HG02763 (cell line): ENCODE results near the gene UBE3A.
"Not testable (repeated sequence)": the region's sequence is repeated elsewhere in the genome, so short reads cannot be mapped to it uniquely, and the experiment has no call there.

Experiments
- ATAC-seq: cut with Tn5 transposase; IDR thresholded peaks from one replicate; pipeline ENCODE4 v1.9.1; 2021; ENCODE audit warnings: mild to moderate bottlenecking, moderate library complexity; ENCODE audit not compliant: unreplicated experiment

The UBE3A gene

GRCh38 chr15:25438601-25439368 lies at the start of gene UBE3A:
UBE3A (minus strand) TSS chr15:25439024; CDS start chr15:25409107, 29,917 bp downstream.
- ATAC-seq: peak; percentile 87

GRCh38 chr15:25487226-25487884 lies 48.5 kb upstream of the UBE3A start:
- ATAC-seq: no peak

- ATAC-seq: no peak
Observed at GRCh38 chr15:25486051-25486450, 47.2 kb upstream of the UBE3A start.

- ATAC-seq: no peak
Observed at GRCh38 chr15:25481208-25481859, 42.5 kb upstream of the UBE3A start.

GRCh38 chr15:25478313-25478712 lies 39.5 kb upstream of the UBE3A start:
- ATAC-seq: no peak

- no peak for ATAC-seq
Observed at GRCh38 chr15:25477816-25478215, 39.0 kb upstream of the UBE3A start.

GRCh38 chr15:25474251-25474650 lies 35.4 kb upstream of the UBE3A start:
- ATAC-seq: no peak

- ATAC-seq: no peak
Observed at GRCh38 chr15:25470230-25470629, 31.4 kb upstream of the UBE3A start.

- ATAC-seq: no peak
Observed at GRCh38 chr15:25469377-25469776, 30.6 kb upstream of the UBE3A start.

- ATAC-seq: no peak
Observed at GRCh38 chr15:25468611-25469010, 29.8 kb upstream of the UBE3A start.

GRCh38 chr15:25465835-25466234 lies 27.0 kb upstream of the UBE3A start:
- ATAC-seq: no peak

- no peak for ATAC-seq
Observed at GRCh38 chr15:25464784-25465183, 26.0 kb upstream of the UBE3A start.

- no peak for ATAC-seq
Observed at GRCh38 chr15:25464383-25464782, 25.6 kb upstream of the UBE3A start.

GRCh38 chr15:25456196-25456595 lies 17.4 kb upstream of the UBE3A start:
- no peak for ATAC-seq

- ATAC-seq: no peak
Observed at GRCh38 chr15:25455226-25455625, 16.4 kb upstream of the UBE3A start.

- ATAC-seq: no peak
Observed at GRCh38 chr15:25454771-25455170, 15.9 kb upstream of the UBE3A start.

GRCh38 chr15:25453246-25453645 lies 14.4 kb upstream of the UBE3A start:
- ATAC-seq: not testable (repeated sequence)

GRCh38 chr15:25451501-25451900 lies 12.7 kb upstream of the UBE3A start:
- ATAC-seq: no peak

GRCh38 chr15:25450163-25450562 lies 11.3 kb upstream of the UBE3A start:
- no peak for ATAC-seq

GRCh38 chr15:25446076-25446475 lies 7.3 kb upstream of the UBE3A start:
- no peak for ATAC-seq

- no peak for ATAC-seq
Observed at GRCh38 chr15:25445412-25445811, 6.6 kb upstream of the UBE3A start.

- ATAC-seq: no peak
Observed at GRCh38 chr15:25441111-25441510, 2.3 kb upstream of the UBE3A start.
